Trophoblast cell (in vitro differentiated cells and primary cell): ENCODE measurements around the gene XPR1.

Experiments used
- DNase-seq, 2 donors: peaks; one replicate each; pipeline ENCODE4 v3.0.0-alpha.2; 2016
- H2AFZ ChIP-seq: 2 replicates; pipeline ENCODE4 v1.6.1; 2013; ENCODE audit warnings: low read length, moderate library complexity, mild to moderate bottlenecking; ENCODE audit not compliant: insufficient read depth, poor library complexity
- H2AK5ac ChIP-seq: 2 replicates; pipeline ENCODE4 v1.6.1; 2013; ENCODE audit warnings: mild to moderate bottlenecking, low read length
- H2BK120ac ChIP-seq: 2 replicates; pipeline ENCODE4 v1.6.1; 2013; ENCODE audit warnings: low read length, mild to moderate bottlenecking, moderate library complexity; ENCODE audit not compliant: insufficient read depth, poor library complexity
- H2BK12ac ChIP-seq: 2 replicates; pipeline ENCODE4 v1.6.1; 2013; ENCODE audit warnings: mild to moderate bottlenecking, low read length, moderate library complexity
- H2BK5ac ChIP-seq: 2 replicates; pipeline ENCODE4 v1.6.1; 2013; ENCODE audit warnings: low read length, low read depth, moderate library complexity, mild to moderate bottlenecking; ENCODE audit not compliant: poor library complexity
- H3K14ac ChIP-seq: 2 replicates; pipeline ENCODE4 v1.6.1; 2013; ENCODE audit warnings: mild to moderate bottlenecking, low read length
- H3K18ac ChIP-seq: 2 replicates; pipeline ENCODE4 v1.6.1; 2013; ENCODE audit warnings: mild to moderate bottlenecking, low read length
- H3K23ac ChIP-seq: 2 replicates; pipeline ENCODE4 v1.6.1; 2013; ENCODE audit warnings: low read length
- H3K27ac ChIP-seq: 2 replicates; pipeline ENCODE4 v1.5.1; 2013; ENCODE audit warnings: low read depth, mild to moderate bottlenecking, inconsistent platforms, low read length, moderate library complexity
- H3K27me3 ChIP-seq: 2 replicates; pipeline ENCODE4 v1.6.1; 2013; ENCODE audit warnings: inconsistent platforms, mild to moderate bottlenecking, low read length, moderate library complexity; ENCODE audit not compliant: insufficient read depth
- H3K36me3 ChIP-seq, 2 experiments: 1 replicate in 1 of 2; 2 replicates in 1 of 2; pipeline ENCODE4 v1.6.1; 2013; ENCODE audit warnings: low read length in 2 of 2, mild to moderate bottlenecking in 2 of 2, moderate library complexity in 1 of 2; ENCODE audit not compliant: insufficient read depth in 2 of 2, control insufficient read depth in 1 of 2
- H3K4ac ChIP-seq: 2 replicates; pipeline ENCODE4 v1.6.1; 2013; ENCODE audit warnings: low read depth, mild to moderate bottlenecking, low read length, moderate library complexity
- H3K4me1 ChIP-seq, 2 experiments: 1 replicate in 1 of 2; 2 replicates in 1 of 2; pipeline ENCODE4 v1.6.1; 2013; ENCODE audit warnings: low read length in 2 of 2, mild to moderate bottlenecking in 2 of 2, moderate library complexity in 1 of 2; ENCODE audit not compliant: insufficient read depth in 2 of 2, control insufficient read depth in 1 of 2
- H3K4me2 ChIP-seq: 2 replicates; pipeline ENCODE4 v1.6.1; 2013; ENCODE audit warnings: inconsistent platforms, mild to moderate bottlenecking, low read length, moderate library complexity
- H3K4me3 ChIP-seq: 2 replicates; pipeline ENCODE4 v1.5.1; 2013; ENCODE audit warnings: mild to moderate bottlenecking, low read depth, low read length, inconsistent platforms
- H3K79me1 ChIP-seq: one replicate; pipeline ENCODE4 v1.6.1; 2013; ENCODE audit warnings: low read length
- H3K79me2 ChIP-seq: 2 replicates; pipeline ENCODE4 v1.6.1; 2013; ENCODE audit warnings: low read length, mild to moderate bottlenecking; ENCODE audit not compliant: control insufficient read depth, insufficient read depth, poor library complexity
- H3K9ac ChIP-seq: 2 replicates; pipeline ENCODE4 v1.6.1; 2013; ENCODE audit warnings: mild to moderate bottlenecking, low read length
- H3K9me3 ChIP-seq: 2 replicates; pipeline ENCODE4 v1.6.1; 2013; ENCODE audit warnings: low read depth, mild to moderate bottlenecking, control low read depth, inconsistent platforms, low read length; ENCODE audit not compliant: insufficient read depth
- H4K12ac ChIP-seq: 2 replicates; pipeline ENCODE4 v1.6.1; 2013; ENCODE audit warnings: low read depth, mild to moderate bottlenecking, low read length, moderate library complexity
- H4K8ac ChIP-seq: 2 replicates; pipeline ENCODE4 v1.6.1; 2013; ENCODE audit warnings: low read depth, mild to moderate bottlenecking, low read length, moderate library complexity
- H4K91ac ChIP-seq: one replicate; pipeline ENCODE4 v1.6.1; 2013; ENCODE audit warnings: low read depth, mild to moderate bottlenecking, low read length, moderate library complexity
- WGBS: extraction: QIAGEN DNeasy Blood & Tissue Kit; methylation state at CpG from one replicate; pipeline ENCODE4 v1.1.7; 2013; ENCODE audit warnings: missing lambda C conversion rate; ENCODE audit not compliant: insufficient read length, insufficient coverage; ENCODE audit errors: extremely low coverage; 5-methylcytosine and 5-hydroxymethylcytosine counted together

The XPR1 gene

GRCh38 chr1:180936110-180937011 lies 304.5 kb downstream of the XPR1 start:
- Histone ChIP-seq H3K18ac (no peak overlapping the region), H3K4me1 (peaks cover 15 to 21% of the 10 kb centered on the region in 2 experiments), H3K79me1 (peaks cover 2% of the 10 kb centered on the region), H4K12ac (no peak overlapping the region), H3K4me2 (no peak overlapping the region), H2BK5ac (no peak overlapping the region), H3K9me3 (peaks cover 4% of the 10 kb centered on the region), H3K9ac (no peak overlapping the region), H3K4ac (no peak overlapping the region), H2AK5ac (no peak overlapping the region), H3K79me2 (no peaks in the 10 kb centered on the region), H2BK120ac (no peak overlapping the region), H3K14ac (no peak overlapping the region), H2AFZ (no peak overlapping the region), H4K91ac (no peak overlapping the region), H2BK12ac (no peak overlapping the region), H3K23ac (no peak overlapping the region), H3K36me3 (no peaks in the 10 kb centered on the region), H4K8ac (no peak overlapping the region), H3K4me3 (no peak overlapping the region), H3K27me3 (no peaks in the 10 kb centered on the region), H3K27ac (no peak overlapping the region)
- no CpG with 5 or more reads among the region's 28 CpGs for WGBS
- no peak for DNase-seq

GRCh38 chr1:180937012-180937372 lies 305.2 kb downstream of the XPR1 start:
- Histone ChIP-seq H3K79me1 (peaks cover 2% of the 10 kb centered on the region), H2BK5ac (no peak overlapping the region)
- no CpG with 5 or more reads among the region's 1 CpG for WGBS

GRCh38 chr1:180937624-180938225 lies 305.9 kb downstream of the XPR1 start:
- Histone ChIP-seq H3K9me3 (peaks cover 4% of the 10 kb centered on the region), H4K12ac (no peak overlapping the region), H3K4ac (no peak overlapping the region), H2AFZ (no peak overlapping the region), H3K4me2 (no peak overlapping the region), H2BK12ac (no peak overlapping the region), H2AK5ac (no peak overlapping the region), H3K4me1 (peaks cover 15 to 21% of the 10 kb centered on the region in 2 experiments), H3K27ac (no peak overlapping the region), H4K91ac (no peak overlapping the region), H3K79me2 (no peaks in the 10 kb centered on the region), H3K27me3 (no peaks in the 10 kb centered on the region), H3K14ac (no peak overlapping the region), H2BK5ac (no peak overlapping the region), H3K18ac (no peak overlapping the region), H3K36me3 (no peaks in the 10 kb centered on the region), H4K8ac (no peak overlapping the region), H3K79me1 (peaks cover 2% of the 10 kb centered on the region), H3K23ac (no peak overlapping the region), H3K9ac (no peak overlapping the region), H3K4me3 (no peak overlapping the region), H2BK120ac (no peak overlapping the region)
- WGBS, result no CpG with 5 or more reads among the region's 9 CpGs
- no peak for DNase-seq

More at GRCh38 chr1:180937012-180937372, 305.2 kb downstream of the XPR1 start:
- Histone ChIP-seq H4K12ac (no peak overlapping the region), H3K9me3 (peaks cover 4% of the 10 kb centered on the region), H3K27me3 (no peaks in the 10 kb centered on the region), H4K8ac (no peak overlapping the region), H3K36me3 (no peaks in the 10 kb centered on the region), H4K91ac (no peak overlapping the region), H2BK120ac (no peak overlapping the region), H3K4me2 (no peak overlapping the region), H2AK5ac (no peak overlapping the region), H3K9ac (no peak overlapping the region), H3K18ac (no peak overlapping the region), H3K4ac (no peak overlapping the region), H2BK12ac (no peak overlapping the region), H3K79me2 (no peaks in the 10 kb centered on the region), H3K14ac (no peak overlapping the region), H3K4me3 (no peak overlapping the region), H3K4me1 (peaks cover 15 to 21% of the 10 kb centered on the region in 2 experiments), H3K27ac (no peak overlapping the region), H2AFZ (no peak overlapping the region), H3K23ac (no peak overlapping the region)
- DNase-seq, result no peak

GRCh38 chr1:180939073-180939710 lies 307.4 kb downstream of the XPR1 start:
- H3K4me3 ChIP-seq, result no peak overlapping the region
- no peaks in the 10 kb centered on the region for H3K36me3 ChIP-seq
- no peak overlapping the region for H4K12ac ChIP-seq
- H3K9me3 ChIP-seq, result peaks cover 4% of the 10 kb centered on the region
- H3K27ac ChIP-seq, result no peak overlapping the region
- H3K79me1 ChIP-seq, result peaks cover 2% of the 10 kb centered on the region
- H2BK5ac ChIP-seq, result no peak overlapping the region
- H3K4me2 ChIP-seq, result no peak overlapping the region
- H3K4me1 ChIP-seq, result peaks cover 12 to 18% of the 10 kb centered on the region in 2 experiments
- H2AK5ac ChIP-seq, result no peak overlapping the region
- DNase-seq, result no peak
- H3K14ac ChIP-seq, result no peak overlapping the region
- H2AFZ ChIP-seq, result no peak overlapping the region
- H3K18ac ChIP-seq, result no peak overlapping the region
- H3K27me3 ChIP-seq, result no peaks in the 10 kb centered on the region
- no peak overlapping the region for H3K23ac ChIP-seq
- no peaks in the 10 kb centered on the region for H3K79me2 ChIP-seq
- no peak overlapping the region for H2BK120ac ChIP-seq
- H2BK12ac ChIP-seq, result no peak overlapping the region
- no peak overlapping the region for H3K4ac ChIP-seq
- no CpG with 5 or more reads among the region's 9 CpGs for WGBS
- H3K9ac ChIP-seq, result no peak overlapping the region
- no peak overlapping the region for H4K8ac ChIP-seq
- H4K91ac ChIP-seq, result no peak overlapping the region
